Retinal pigment epithelial cell (primary cell): ENCODE data around the gene PGA3.

Experiments used
- DNase-seq: peaks from one replicate; pipeline ENCODE4 v3.0.0-alpha.2; 2010; ENCODE audit warnings: low read depth
- H3K4me3 ChIP-seq: 2 replicates; pipeline ENCODE4 v1.5.1; 2011; ENCODE audit warnings: mild to moderate bottlenecking, low read length, control low read depth, moderate library complexity
- TF ChIP-seq, protein P1 (sequence below): conservative IDR thresholded peaks from 2 replicates; pipeline ENCODE4 v1.5.1; 2011; ENCODE audit warnings: low read depth, low read length, control low read depth, inconsistent platforms

Gene PGA3

DNA sequence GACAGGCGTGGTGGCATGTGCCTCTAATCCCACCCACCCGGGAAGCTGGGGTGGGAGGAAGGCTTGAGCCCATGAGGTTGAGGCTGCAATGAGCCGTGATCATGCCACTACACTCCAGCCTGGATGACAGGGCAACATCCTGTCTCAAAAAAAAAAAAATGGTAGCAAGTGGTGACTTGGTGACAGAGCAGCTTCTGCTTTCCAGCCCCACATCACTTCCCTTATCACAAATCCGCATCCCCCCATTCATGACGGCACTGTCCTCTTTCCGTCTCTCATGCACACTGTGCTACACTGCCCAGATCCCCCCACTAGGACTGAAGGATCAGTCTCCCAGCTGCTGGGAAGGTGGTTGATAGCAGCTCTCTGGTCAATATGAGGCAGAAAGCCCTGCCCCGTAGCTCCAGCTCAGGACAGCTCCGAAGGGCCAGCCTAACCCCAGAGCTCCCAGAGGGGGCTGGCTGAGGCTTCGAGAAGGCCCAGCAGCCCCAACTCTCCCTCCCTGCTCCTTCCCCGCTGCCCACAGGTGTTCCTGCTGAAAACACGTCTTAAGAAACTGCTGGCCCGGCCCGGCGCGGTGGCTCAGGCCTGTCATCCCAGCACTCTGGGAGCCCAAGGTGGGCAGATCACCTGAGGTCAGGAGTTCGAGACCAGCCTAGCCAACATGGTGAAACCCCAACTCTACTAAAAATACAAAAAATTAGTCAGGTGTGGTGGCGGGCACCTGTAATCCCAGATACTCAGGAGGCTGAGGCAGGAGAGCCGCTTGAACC is 53.6 kb downstream of the PGA3 start:
- H3K4me3 ChIP-seq, result no peak overlapping the region
- no peak for DNase-seq
- TF ChIP-seq, protein P1, sequence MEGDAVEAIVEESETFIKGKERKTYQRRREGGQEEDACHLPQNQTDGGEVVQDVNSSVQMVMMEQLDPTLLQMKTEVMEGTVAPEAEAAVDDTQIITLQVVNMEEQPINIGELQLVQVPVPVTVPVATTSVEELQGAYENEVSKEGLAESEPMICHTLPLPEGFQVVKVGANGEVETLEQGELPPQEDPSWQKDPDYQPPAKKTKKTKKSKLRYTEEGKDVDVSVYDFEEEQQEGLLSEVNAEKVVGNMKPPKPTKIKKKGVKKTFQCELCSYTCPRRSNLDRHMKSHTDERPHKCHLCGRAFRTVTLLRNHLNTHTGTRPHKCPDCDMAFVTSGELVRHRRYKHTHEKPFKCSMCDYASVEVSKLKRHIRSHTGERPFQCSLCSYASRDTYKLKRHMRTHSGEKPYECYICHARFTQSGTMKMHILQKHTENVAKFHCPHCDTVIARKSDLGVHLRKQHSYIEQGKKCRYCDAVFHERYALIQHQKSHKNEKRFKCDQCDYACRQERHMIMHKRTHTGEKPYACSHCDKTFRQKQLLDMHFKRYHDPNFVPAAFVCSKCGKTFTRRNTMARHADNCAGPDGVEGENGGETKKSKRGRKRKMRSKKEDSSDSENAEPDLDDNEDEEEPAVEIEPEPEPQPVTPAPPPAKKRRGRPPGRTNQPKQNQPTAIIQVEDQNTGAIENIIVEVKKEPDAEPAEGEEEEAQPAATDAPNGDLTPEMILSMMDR, result no peak

- DNase-seq, result no peak
- TF ChIP-seq, protein P1, result no peak
These were observed 55.2 kb downstream of the PGA3 start for GRCh38 chr11:61258546-61258945.

DNA sequence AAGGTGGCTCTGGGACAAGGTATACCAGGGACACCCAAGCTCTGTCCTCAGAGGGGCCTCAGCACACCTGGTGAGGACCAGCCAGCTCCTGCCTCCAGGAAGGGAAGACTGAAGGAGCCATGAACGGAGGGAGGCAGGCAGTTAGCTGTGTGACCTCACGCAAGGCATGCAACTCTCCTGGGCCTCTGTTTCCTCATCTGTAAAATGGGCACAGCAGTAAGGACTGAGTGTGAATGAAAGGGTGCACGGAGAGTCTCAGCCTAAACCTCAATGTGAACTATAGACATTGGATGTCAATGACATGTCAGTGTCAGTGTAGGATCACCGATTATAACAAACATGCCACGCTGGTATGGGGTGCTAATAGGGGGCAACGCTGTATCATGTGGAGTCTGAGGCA is 56.0 kb downstream of the PGA3 start:
- TF ChIP-seq, protein P1, result no peak
- no peak for DNase-seq
- H3K4me3 ChIP-seq, result no peak overlapping the region

More at GRCh38 chr11:61258546-61258945, 55.2 kb downstream of the PGA3 start:
- H3K4me3 ChIP-seq, result no peak overlapping the region
